GOT3 (cell line): ENCODE measurements around the gene TRIM66.
A peak's percentile ranks its signal among the peaks of the same experiment; 100 is the strongest.
"Not testable (repeated sequence)": the region's sequence is repeated elsewhere in the genome, so short reads cannot be mapped to it uniquely, and the experiment has no call there.

ENCODE experiments used
- DNase-seq: peaks from one replicate; lab custom pipeline; 2025; ENCODE audit warnings: mixed read lengths; lab: John Stamatoyannopoulos, UW

Gene TRIM66

DNA sequence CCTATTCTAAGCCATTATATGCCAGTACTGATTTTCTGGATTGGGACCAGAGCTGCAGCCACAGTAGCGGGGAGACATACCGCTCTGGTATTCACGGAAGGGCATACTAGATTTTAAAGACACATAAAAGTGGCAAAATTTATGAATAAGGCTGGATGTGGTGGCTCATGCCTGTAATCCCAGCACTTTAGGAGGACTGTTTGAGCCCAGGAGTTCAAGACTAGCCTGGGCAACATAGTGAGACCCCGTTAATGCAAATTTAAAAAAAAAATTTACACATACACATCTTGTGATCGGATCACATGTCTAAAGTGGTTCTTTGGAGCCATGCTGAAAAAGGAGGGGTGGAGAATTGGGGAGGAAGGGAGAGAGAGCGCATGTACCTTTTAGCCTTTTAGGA lies 9.1 kb upstream of the TRIM66 start:
- DNase-seq, result no peak

DNA sequence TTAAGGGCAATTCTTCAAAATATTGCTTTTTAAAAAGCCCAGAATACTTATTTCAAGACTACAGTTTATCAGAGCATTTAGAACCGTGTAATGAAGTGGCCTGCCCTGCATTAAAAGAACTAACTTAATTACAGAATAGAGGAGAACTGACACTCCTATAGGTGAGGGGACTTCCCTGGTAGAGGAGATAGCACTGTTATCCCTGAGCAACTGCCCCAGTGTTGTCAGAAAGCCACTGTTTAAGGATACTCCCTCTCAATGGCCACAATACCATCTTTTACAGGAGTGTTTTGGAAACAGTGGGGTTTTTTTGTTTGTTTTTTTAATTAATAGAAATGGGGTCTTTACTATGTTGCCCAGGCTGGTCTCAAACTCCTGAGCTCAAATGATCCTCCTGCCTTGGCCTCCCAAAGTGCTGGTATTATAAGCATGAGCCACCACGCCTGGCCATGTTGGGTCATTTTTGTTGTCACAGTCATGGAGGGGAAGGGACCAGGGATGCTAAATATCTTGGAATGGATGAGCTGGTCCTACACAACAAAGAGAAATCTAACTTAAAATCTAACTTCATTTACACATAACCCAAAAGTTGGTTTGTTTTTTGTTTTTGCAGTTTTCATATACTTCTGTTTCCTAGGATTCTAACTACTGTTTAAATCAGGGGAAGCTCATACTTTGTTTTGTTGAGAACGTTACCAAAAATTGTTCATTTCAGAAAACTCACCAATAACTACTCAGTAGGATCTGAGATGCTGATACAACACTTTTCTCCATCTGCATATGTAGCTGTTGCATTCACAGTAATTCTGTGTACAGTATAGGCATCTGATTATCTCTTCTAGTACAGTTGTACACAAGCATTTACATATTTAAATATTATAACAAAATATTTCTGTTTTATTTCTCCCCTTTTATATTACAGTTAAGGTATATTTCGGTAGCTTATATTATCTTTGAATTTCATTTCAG lies 8.2 kb upstream of the TRIM66 start:
- no peak for DNase-seq

DNA sequence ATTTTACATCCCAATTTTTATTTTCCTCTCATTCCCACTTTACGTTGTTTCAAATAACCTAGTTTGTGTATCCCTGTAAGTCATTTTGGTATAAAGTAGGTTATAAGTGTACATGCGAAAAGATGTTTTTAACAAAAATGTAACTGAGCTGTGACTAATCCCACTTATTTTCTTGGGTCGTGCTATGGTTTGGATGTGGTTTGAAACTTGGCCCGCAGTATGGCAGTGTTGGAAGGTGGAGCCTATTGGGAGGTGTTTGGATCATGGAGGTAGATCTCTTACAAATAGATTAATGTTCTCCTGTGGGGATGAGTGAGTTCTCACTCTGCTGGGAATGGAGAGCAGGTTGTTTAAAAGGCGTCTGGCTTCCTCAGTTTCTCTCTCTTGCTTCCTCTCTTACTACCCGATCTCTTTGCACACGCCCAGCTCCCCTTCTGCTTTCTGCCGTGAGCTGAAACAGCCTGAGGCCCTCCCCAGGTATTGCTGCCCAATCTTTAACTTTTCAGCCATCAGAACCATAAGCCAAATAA lies 7.3 kb upstream of the TRIM66 start:
- no peak for DNase-seq

DNA sequence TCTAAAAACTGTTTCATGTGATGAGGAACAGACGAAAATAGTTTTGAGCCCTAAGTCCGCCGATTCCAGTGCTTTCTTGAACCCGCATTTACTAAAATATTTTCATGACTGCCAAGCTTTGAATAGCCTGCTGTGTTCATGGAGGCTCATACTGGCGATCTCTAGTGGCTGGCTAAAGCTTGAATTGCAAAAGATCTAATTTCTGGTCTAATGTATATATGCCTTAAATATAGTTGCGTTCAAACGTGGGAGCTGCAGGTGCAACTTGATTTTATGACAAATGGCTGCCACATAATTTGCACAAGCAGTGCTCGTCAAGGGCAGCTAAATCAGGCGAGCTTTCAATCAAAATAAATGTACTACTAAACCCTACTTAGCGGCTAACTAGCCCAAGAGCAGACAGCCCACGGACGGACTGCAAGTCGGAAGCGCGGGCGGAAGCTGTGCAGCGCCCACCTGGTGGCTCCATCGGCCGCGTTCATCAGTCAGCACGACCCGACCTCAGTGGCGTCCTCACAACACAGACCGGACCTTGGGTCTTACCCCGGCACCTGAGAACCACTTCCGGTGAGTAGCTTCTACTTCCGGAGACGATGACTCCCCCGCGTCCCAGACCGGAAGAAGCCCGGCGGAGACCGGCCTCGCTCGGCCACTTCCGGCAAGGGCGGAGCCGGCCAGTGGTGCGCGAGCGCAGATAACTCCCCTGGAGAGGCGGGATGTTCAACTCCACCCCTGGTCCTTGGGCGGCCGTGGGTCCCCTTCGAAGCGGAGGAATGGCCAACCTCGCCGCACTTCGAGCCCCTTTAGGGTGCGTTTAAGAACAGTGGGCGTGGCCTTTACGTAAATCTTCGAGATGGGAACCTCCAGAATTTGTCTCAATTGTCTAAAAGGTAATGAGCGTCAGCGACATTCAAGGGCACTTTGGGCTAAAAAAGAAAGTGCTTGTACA lies 6.2 kb upstream of the TRIM66 start:
- peak; percentile 43 for DNase-seq

DNA sequence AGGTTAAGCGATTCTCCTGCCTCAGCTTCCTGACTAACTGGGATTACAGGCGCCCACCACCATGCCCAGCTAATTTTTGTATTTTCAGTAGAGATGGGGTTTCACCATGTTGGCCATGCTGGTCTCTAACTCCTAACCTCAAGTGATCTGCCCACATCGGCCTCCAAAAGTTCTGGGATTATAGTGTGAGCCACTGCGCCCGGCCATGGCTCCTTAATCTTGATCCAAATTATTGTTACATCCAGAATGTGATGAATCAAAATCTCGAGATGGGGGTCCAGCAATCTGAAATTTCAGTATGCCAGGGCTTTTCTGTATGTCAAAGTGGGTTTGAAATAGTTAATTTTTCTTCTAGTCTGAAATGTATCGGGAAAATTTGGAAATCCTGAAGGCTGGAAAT lies 3.9 kb upstream of the TRIM66 start:
- no peak for DNase-seq

DNA sequence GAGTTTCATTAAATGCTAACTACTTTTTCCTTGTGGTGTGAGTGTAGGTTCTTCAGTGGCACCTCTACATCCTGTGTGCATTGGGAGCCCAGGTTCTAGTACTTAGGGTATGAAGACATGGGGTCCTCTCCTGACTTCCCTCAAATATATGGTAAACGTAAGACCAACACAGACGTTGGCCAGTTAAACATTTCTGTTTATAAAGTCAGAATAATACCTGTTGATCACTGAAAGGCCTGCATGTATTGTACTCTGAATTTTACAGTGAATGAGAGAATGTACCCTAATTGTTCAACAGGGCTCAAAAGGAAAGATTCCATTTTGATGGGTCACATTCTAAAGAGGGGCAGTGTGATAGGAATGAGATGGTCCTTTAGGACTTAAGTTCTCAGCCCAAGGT lies 3.4 kb upstream of the TRIM66 start:
- DNase-seq, result no peak

DNA sequence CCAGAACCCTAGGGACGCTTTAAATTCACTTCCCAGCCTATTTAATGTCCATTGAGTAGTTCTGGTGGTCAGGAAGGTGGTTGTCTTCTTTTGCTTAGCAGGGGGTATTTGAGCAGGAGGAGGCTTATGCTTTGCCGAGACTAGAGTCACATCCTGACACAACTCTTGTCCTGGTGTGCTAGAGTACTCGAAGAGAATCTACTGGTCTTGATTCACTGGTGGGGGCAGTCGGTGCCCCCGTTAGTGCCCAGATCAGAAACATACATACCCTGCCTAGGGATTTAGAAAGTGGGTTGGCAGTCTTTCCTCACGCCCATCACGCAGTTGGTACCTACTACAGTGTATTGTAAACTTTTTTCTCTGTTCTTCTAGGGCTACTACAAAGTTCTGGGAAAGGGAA lies 2.8 kb upstream of the TRIM66 start:
- DNase-seq, result no peak

DNA sequence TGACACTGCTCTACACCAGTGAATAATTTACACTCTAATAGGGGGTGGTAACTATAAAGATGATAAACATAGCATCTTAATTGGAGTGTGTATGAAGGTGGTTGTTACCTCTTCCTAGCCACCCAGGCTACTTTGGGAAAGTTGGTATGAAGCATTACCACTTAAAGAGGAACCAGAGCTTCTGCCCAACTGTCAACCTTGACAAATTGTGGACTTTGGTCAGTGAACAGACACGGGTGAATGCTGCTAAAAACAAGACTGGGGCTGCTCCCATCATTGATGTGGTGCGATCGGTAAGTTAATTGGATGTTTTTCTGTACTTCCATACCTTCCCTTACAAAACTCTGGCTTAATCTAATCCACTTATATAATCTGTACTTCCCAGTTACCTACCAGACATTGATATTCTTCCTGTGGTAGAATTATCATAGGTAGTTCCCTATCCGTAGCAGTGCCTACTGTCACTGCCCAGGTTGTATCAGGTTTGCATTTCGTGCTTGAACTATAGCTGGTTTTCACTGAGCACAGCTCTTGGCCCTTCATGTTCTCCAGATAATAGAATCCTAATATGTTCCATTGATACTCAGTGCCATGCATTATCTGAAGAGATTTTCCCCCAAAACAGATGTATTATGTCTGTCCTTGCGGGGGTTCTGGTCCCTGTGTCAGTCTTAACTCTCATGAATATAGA lies 2.3 kb upstream of the TRIM66 start:
- DNase-seq, result no peak

DNA sequence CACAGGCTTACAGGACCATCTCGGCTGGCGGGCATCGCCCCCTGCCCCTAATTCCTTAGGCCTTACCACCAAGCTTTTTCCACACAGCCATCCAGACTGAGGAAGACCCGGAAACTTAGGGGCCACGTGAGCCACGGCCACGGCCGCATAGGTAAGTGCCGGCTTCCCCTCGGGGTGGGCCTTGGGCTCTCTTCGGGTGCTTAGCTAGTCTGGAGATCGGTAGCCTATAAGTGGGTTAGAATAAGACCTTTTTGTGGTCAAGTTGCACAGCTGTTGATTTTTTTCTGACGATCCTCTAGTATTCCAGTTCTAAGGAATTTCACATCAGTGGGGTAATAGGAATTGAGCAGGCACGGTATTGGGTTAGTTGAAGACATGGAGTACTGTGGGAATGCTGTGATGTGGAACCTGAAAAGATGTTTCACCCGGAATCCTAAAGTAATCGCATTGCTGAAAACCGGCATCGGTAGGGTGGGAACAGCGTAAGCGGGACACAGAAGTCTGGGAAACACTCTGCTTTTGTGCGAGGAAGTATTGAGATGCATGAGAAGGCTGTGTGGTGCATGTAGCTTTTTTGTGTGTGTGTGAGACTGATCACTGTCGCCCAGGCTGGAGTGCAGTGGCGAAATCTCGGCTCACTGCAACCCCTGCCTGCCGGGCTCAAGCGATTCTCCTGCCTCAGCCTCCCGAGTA lies 796 bp upstream of the TRIM66 start:
- DNase-seq, result no peak

DNA sequence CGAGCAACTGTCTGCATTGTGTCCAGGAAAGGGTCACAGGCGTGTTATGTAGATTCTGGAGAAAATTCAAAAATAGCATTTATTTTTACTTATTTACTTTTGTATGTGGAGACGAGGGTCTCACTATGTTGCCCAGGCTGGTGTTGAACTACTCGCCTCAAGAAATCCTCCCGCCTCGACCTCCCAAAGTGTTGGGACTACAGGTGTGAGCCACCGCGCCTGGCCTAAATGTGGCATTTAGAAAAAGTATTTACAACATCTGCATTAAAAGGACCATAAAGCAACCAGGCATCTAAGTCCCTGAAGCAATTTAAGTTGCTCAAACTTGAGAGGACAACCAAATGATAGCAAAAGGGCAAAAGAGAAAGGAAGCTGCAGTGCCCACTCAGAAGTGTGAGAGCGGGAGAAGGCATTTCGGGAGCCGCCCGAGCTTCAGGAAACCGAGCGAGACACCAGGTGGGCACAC lies 595 bp downstream of the TRIM66 start:
- no peak for DNase-seq

DNA sequence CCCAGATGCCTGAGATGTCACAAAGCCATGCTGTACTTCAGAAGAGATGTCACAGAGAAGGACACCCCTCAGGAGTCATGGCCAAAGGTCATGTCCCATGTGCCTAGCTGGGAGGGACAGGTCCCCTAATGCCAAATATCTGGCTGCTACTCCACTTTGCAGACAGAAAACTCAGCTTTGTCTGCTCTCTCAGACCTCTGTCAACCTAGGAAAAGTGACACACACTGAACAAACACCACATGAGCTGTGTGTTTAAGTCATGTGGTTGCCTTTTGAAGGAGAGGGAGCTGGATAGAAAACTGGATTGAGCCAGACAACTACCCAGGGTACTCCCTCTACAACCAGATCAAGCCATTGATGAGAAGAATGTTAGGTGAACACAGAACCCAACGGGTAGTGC lies 3.5 kb downstream of the TRIM66 start:
- DNase-seq, result no peak

DNA sequence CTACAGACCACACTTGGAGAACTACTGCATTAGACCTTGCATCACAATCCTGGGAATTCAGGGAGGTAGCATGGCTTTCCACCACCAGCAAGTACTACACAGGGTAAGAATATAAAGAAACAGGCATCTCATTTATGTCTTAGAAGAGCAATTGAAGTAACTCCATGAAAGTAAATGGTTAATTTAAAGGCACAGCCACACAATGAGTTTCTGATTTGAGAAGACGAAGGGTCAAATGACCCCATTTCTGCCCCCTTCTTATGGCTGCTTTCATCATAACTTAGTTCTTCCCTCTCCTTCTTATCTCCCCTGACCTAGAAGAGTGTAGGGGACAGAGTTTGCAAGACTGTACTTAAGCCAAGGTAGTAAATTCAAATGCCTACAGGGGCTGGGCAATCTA lies 6.0 kb downstream of the TRIM66 start:
- no peak for DNase-seq

DNA sequence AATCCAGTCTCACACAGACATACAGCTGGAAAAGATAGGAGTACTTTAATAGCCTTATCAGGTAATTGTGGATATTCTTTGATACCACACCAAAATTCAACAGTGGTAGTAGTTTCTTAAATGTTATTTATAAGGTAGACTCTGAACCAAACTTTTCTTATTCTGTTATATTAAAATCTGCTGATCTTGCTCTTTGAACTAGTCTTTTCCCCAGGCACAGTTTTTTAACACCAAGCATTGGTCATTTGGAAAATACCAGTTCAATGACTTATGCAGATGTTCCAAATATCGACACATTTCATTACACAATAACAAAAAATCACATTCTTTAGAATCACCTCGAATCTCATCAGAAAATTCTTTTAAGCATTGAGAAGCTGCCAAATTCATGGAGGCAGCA lies 7.6 kb downstream of the TRIM66 start:
- no peak for DNase-seq

DNA sequence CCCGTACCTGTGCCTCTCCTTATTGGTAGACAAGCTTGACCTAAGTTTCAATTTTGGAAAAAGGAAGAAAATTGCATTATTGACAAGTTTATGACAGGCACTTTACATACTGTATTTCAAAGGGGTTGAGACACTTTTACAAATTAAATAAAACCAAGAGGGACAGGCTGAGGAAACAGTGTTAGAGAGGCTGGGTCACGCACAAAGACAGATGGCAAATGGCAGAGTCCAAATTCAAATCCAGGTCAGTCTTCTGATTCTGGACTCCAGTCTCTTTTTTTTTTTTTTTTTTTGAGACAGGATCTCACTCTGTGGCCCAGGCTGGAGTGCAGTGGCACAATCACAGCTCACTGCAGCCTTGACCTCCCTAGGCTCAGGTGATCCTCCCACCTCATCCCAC lies 10.1 kb downstream of the TRIM66 start:
- DNase-seq, result no peak

DNA sequence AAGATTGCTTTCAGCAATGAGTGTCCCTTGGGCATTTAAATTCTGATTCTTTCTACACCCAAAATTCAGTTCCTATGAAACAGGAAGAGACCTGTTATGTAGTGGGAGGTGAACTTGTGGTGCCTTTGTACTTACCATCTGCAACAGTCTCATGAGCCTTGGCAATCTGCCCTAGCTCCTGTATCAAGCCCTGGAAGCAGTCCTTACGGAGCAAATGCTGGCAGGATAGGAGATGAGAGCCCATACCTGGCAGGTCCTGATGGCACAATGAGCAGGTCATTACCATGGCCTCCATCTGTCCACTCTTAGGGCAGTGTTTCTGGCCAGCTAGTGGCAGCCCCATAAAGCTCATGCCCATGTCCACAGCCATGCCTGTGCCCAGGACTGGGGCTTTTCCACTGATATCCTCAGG lies 10.8 kb downstream of the TRIM66 start:
- no peak for DNase-seq

DNA sequence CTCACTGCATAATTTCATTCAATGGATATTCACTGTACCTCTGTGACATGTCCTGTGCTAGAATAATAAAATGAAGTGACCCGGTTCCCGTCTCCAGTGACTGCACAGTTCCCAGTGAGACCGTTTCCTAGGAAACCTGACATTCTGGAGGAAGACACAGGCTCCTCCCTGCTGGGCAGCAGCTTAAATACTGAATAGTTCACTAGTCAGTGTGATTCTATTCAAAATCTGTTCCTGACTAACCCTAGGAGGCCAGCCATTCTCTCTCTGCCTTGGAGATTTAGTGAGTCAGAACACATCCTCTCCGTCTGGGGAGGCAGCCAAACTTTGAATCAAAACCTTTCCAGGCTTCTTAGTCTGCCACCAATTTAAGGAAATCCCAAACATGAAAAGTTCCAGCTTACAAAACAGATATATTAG lies 11.3 kb downstream of the TRIM66 start:
- peak; percentile 9 for DNase-seq

DNA sequence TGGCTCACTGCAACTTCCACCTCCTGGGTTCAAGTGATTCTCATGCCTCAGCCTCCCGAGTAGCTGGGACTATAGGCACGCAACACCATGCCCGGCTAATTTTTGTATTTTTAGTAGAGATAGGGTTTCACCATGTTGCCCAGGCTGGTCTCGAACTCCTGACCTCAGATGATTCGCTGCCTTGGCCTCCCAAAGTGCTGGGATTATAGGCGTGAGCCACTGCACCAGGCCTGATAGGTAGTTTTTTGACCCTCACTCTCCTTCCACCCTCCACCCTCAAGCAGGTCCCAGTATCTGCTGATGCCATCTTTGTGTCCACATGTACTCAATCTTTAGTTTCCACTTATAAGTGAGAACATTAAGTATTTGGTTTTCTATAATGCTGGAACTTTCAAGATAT lies 12.4 kb downstream of the TRIM66 start:
- DNase-seq, result not testable (repeated sequence)

DNA sequence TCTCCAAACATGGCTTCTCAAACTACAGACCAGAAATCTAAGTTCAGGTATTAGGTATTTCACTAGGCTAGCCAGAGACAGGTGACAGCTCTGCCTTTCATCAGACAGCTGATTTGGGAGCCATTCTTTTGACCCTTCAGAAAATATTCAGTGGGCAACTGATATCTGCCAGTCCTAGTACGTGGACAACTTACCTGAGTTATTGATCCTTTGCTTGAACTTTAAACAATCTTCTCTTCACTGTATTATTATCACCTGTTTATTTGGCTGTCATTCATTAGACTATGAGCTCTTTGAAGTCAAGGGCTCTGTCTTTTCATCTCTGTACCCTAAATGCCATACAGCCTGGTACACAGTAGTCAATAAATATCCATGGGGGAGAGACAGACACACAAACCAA lies 17.2 kb downstream of the TRIM66 start:
- DNase-seq, result no peak

DNA sequence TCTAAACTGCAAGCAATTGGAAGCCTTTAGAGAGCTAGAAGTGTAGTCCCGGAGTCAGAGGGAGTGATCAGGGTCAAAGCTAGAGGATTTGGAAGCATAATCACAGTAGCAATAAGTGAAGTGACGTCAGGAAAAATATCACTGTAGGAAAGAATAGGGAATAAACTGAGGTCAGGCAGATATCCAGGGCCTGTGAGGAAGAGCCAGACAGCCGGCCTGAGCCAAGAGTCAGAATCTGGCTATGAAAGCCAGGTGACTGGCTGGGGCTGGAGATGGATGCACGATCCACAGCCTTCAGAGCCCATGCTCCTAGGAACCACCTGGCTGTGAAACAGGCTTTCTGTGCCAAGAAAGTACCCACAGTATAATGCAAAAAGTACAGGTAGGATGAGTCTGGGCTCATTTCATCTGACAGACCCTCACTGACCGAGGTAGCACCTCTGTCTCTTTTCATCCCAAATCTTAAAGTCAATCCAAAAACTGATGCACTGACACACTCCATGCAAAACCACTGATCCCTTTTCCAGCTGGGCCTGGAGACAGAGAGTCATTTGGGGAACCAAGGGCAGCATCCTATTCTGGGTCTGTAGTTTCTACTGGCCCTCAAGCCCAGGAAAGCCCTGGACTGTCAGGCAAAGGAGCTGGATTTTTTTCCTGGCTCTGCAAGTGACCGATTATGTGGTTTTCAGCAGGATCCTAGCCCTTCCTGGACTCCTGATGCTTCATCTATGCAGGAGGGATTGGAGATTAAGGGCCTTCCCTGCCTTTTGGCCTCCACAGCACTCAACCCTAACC lies 21.3 kb downstream of the TRIM66 start:
- DNase-seq, result no peak

DNA sequence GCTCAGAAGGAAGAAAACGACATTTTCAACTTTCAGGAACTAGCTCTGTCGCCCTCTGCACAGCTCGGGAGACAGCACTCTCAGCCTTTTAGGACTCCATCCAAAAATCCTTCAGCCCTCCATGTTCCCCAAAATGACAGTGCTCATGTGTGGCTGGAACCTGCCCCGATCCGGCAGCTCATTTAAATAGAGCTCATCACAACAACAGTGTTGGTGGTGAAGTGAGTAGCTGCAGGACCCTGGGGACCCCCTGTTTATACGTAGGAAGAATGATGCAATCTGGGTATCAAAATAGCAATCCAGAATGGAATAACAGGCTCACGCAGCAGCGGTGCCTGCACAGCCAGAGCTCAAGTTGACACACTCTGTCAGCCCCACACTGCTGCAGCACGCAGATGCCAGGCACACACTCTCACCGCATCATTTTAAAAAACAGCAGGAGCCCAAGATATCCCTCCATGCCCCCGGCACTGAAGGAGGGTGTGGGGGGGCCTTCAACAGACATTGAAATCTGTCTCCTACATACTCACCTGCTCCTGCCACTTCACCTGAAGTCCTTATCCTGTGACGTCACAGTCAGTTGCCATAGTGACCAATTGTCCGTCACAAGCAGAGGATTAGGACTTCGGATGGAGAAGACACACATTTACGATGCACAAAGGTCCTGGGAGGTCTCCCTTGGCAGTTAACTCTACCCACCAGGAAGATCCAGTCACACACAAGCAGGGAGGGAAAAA lies 24.0 kb downstream of the TRIM66 start:
- no peak for DNase-seq
